WTC11 (cell line): ENCODE results near the gene TRIM66.

ENCODE experiments used
- ATF1 ChIP-seq: sonication (generic); formaldehyde crosslinking; IDR thresholded peaks from 2 replicates; pipeline ENCODE4 v1.8.1; 2023; ENCODE audit warnings: mild to moderate bottlenecking, moderate library complexity, missing genetic modification reagents
- CTCF ChIP-seq: fragments of 200-600 bp; IDR thresholded peaks from 2 replicates; pipeline ENCODE4 v1.8.0; 2022; ENCODE audit warnings: antibody characterized with exemption
- FOXJ3 ChIP-seq: sonication (generic); formaldehyde crosslinking; IDR thresholded peaks from 2 replicates; pipeline ENCODE4 v1.9.0; 2021; ENCODE audit warnings: missing genetic modification reagents, mild to moderate bottlenecking, borderline replicate concordance
- FOXP4 ChIP-seq: sonication (generic); formaldehyde crosslinking; IDR thresholded peaks from 2 replicates; pipeline ENCODE4 v1.8.0; 2022; ENCODE audit warnings: mild to moderate bottlenecking, missing genetic modification reagents
- NR2C2 ChIP-seq: sonication (generic); formaldehyde crosslinking; IDR thresholded peaks from 2 replicates; pipeline ENCODE4 v1.8.0; 2022; ENCODE audit warnings: mild to moderate bottlenecking, missing genetic modification reagents
- TEAD4 ChIP-seq: sonication (generic); formaldehyde crosslinking; IDR thresholded peaks from 2 replicates; pipeline ENCODE4 v1.8.0; 2022; ENCODE audit warnings: mild to moderate bottlenecking, missing genetic modification reagents
- TP53 ChIP-seq: sonication (generic); formaldehyde crosslinking; IDR thresholded peaks from 2 replicates; pipeline ENCODE4 v1.8.1; 2023; ENCODE audit warnings: mild to moderate bottlenecking, missing genetic modification reagents
- ZNF425 ChIP-seq: fragments of 250-450 bp; sonication (Bioruptor Pico); conservative IDR thresholded peaks from 2 replicates; pipeline ENCODE4 v1.9.0; 2021; ENCODE audit warnings: mild to moderate bottlenecking
- TF ChIP-seq, protein P1 (sequence below): fragments of 250-450 bp; sonication (Bioruptor Pico); IDR thresholded peaks from 2 replicates; pipeline ENCODE4 v1.9.0; 2021; ENCODE audit warnings: mild to moderate bottlenecking

- TF ChIP-seq, protein P1, sequence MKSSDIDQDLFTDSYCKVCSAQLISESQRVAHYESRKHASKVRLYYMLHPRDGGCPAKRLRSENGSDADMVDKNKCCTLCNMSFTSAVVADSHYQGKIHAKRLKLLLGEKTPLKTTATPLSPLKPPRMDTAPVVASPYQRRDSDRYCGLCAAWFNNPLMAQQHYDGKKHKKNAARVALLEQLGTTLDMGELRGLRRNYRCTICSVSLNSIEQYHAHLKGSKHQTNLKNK (CRISPR knock-in tag), result no peak
- TF ChIP-seq FOXJ3 (CRISPR knock-in tag) (no peak), CTCF (no peak), ATF1 (CRISPR knock-in tag) (no peak), FOXP4 (CRISPR knock-in tag) (no peak), NR2C2 (CRISPR knock-in tag) (no peak), TEAD4 (CRISPR knock-in tag) (no peak), ZNF425 (no peak), TP53 (CRISPR knock-in tag) (no peak)
These were observed 65.4 kb downstream of the TRIM66 start for GRCh38 chr11:8617063-8617462.
